ENCODE measurements around the gene EIF3C.
"Not testable (repeated sequence)": the region's sequence is repeated elsewhere in the genome, so short reads cannot be mapped to it uniquely, and the experiment has no call there.

The EIF3C gene

GRCh38 chr16:28701384-28701783, 9.9 kb upstream of the EIF3C start:
- H3K27ac ChIP-seq (ENCODE audit: low read length); H3K27me3 ChIP-seq (ENCODE audit: low read depth, low read length); H3K9me3 ChIP-seq (ENCODE audit: control insufficient read depth in 1 of 2, low read length in 2 of 2): not testable (repeated sequence)

GRCh38 chr16:28704246-28704645, 7.0 kb upstream of the EIF3C start:
- H3K27ac ChIP-seq (ENCODE audit: low read length); H3K4me1 ChIP-seq (ENCODE audit: control insufficient read depth in 1 of 2, insufficient read depth in 2 of 2, low read length in 2 of 2); H3K27me3 ChIP-seq (ENCODE audit: low read depth, low read length); H3K36me3 ChIP-seq (ENCODE audit: control insufficient read depth in 1 of 2, insufficient read depth in 2 of 2, low read length in 2 of 2); H3K9me3 ChIP-seq (ENCODE audit: control insufficient read depth in 1 of 2, low read length in 2 of 2); H3K4me3 ChIP-seq (ENCODE audit: low read depth in 1 of 2, low read length in 2 of 2): not testable (repeated sequence)

More at GRCh38 chr16:28701384-28701783, 9.9 kb upstream of the EIF3C start:
- H3K4me1 ChIP-seq (ENCODE audit: control insufficient read depth in 1 of 2, insufficient read depth in 2 of 2, low read length in 2 of 2); H3K36me3 ChIP-seq (ENCODE audit: control insufficient read depth in 1 of 2, insufficient read depth in 2 of 2, low read length in 2 of 2); H3K4me3 ChIP-seq (ENCODE audit: low read depth in 1 of 2, low read length in 2 of 2): not testable (repeated sequence)

GRCh38 chr16:28722852-28723650, 11.8 kb downstream of the EIF3C start:
- not testable (repeated sequence) for H3K4me3 ChIP-seq (ENCODE audit: low read depth in 1 of 2, low read length in 2 of 2); H3K4me1 ChIP-seq (ENCODE audit: control insufficient read depth in 1 of 2, insufficient read depth in 2 of 2, low read length in 2 of 2); H3K27me3 ChIP-seq (ENCODE audit: low read depth, low read length); H3K36me3 ChIP-seq (ENCODE audit: control insufficient read depth in 1 of 2, insufficient read depth in 2 of 2, low read length in 2 of 2); H3K27ac ChIP-seq (ENCODE audit: low read length); H3K9me3 ChIP-seq (ENCODE audit: control insufficient read depth in 1 of 2, low read length in 2 of 2)

- H3K9me3 ChIP-seq (ENCODE audit: control insufficient read depth in 1 of 2, low read length in 2 of 2); H3K4me3 ChIP-seq (ENCODE audit: low read depth in 1 of 2, low read length in 2 of 2); H3K4me1 ChIP-seq (ENCODE audit: control insufficient read depth in 1 of 2, insufficient read depth in 2 of 2, low read length in 2 of 2); H3K27ac ChIP-seq (ENCODE audit: low read length); H3K36me3 ChIP-seq (ENCODE audit: control insufficient read depth in 1 of 2, insufficient read depth in 2 of 2, low read length in 2 of 2); H3K27me3 ChIP-seq (ENCODE audit: low read depth, low read length): not testable (repeated sequence)
Observed at GRCh38 chr16:28731253-28731652, 20.0 kb downstream of the EIF3C start.

- H3K27ac ChIP-seq (ENCODE audit: low read length); H3K4me3 ChIP-seq (ENCODE audit: low read depth in 1 of 2, low read length in 2 of 2); H3K9me3 ChIP-seq (ENCODE audit: control insufficient read depth in 1 of 2, low read length in 2 of 2); H3K27me3 ChIP-seq (ENCODE audit: low read depth, low read length); H3K36me3 ChIP-seq (ENCODE audit: control insufficient read depth in 1 of 2, insufficient read depth in 2 of 2, low read length in 2 of 2); H3K4me1 ChIP-seq (ENCODE audit: control insufficient read depth in 1 of 2, insufficient read depth in 2 of 2, low read length in 2 of 2): not testable (repeated sequence)
Observed at GRCh38 chr16:28732455-28733124, 21.3 kb downstream of the EIF3C start.

GRCh38 chr16:28739787-28740186, 28.5 kb downstream of the EIF3C start:
- not testable (repeated sequence) for H3K27ac ChIP-seq (ENCODE audit: low read length); H3K4me3 ChIP-seq (ENCODE audit: low read depth in 1 of 2, low read length in 2 of 2); H3K4me1 ChIP-seq (ENCODE audit: control insufficient read depth in 1 of 2, insufficient read depth in 2 of 2, low read length in 2 of 2); H3K27me3 ChIP-seq (ENCODE audit: low read depth, low read length); H3K36me3 ChIP-seq (ENCODE audit: control insufficient read depth in 1 of 2, insufficient read depth in 2 of 2, low read length in 2 of 2); H3K9me3 ChIP-seq (ENCODE audit: control insufficient read depth in 1 of 2, low read length in 2 of 2)

GRCh38 chr16:28740631-28741030, 29.4 kb downstream of the EIF3C start:
- not testable (repeated sequence) for H3K9me3 ChIP-seq (ENCODE audit: control insufficient read depth in 1 of 2, low read length in 2 of 2); H3K27ac ChIP-seq (ENCODE audit: low read length)

GRCh38 chr16:28741295-28741694, 30.0 kb downstream of the EIF3C start:
- not testable (repeated sequence) for H3K9me3 ChIP-seq (ENCODE audit: control insufficient read depth in 1 of 2, low read length in 2 of 2); H3K27ac ChIP-seq (ENCODE audit: low read length)

More at GRCh38 chr16:28740631-28741030, 29.4 kb downstream of the EIF3C start:
- H3K36me3 ChIP-seq (ENCODE audit: control insufficient read depth in 1 of 2, insufficient read depth in 2 of 2, low read length in 2 of 2); H3K4me3 ChIP-seq (ENCODE audit: low read depth in 1 of 2, low read length in 2 of 2); H3K27me3 ChIP-seq (ENCODE audit: low read depth, low read length); H3K4me1 ChIP-seq (ENCODE audit: control insufficient read depth in 1 of 2, insufficient read depth in 2 of 2, low read length in 2 of 2): not testable (repeated sequence)

GRCh38 chr16:28746618-28747350, 35.5 kb downstream of the EIF3C start:
- not testable (repeated sequence) for H3K4me3 ChIP-seq (ENCODE audit: low read depth in 1 of 2, low read length in 2 of 2); H3K36me3 ChIP-seq (ENCODE audit: control insufficient read depth in 1 of 2, insufficient read depth in 2 of 2, low read length in 2 of 2); H3K4me1 ChIP-seq (ENCODE audit: control insufficient read depth in 1 of 2, insufficient read depth in 2 of 2, low read length in 2 of 2); H3K9me3 ChIP-seq (ENCODE audit: control insufficient read depth in 1 of 2, low read length in 2 of 2); H3K27ac ChIP-seq (ENCODE audit: low read length); H3K27me3 ChIP-seq (ENCODE audit: low read depth, low read length)

More at GRCh38 chr16:28741295-28741694, 30.0 kb downstream of the EIF3C start:
- not testable (repeated sequence) for H3K4me3 ChIP-seq (ENCODE audit: low read depth in 1 of 2, low read length in 2 of 2); H3K36me3 ChIP-seq (ENCODE audit: control insufficient read depth in 1 of 2, insufficient read depth in 2 of 2, low read length in 2 of 2); H3K27me3 ChIP-seq (ENCODE audit: low read depth, low read length); H3K4me1 ChIP-seq (ENCODE audit: control insufficient read depth in 1 of 2, insufficient read depth in 2 of 2, low read length in 2 of 2)

GRCh38 chr16:28749997-28750465, 38.8 kb downstream of the EIF3C start:
- not testable (repeated sequence) for H3K4me1 ChIP-seq (ENCODE audit: control insufficient read depth in 1 of 2, insufficient read depth in 2 of 2, low read length in 2 of 2); H3K36me3 ChIP-seq (ENCODE audit: control insufficient read depth in 1 of 2, insufficient read depth in 2 of 2, low read length in 2 of 2); H3K27ac ChIP-seq (ENCODE audit: low read length); H3K9me3 ChIP-seq (ENCODE audit: control insufficient read depth in 1 of 2, low read length in 2 of 2); H3K4me3 ChIP-seq (ENCODE audit: low read depth in 1 of 2, low read length in 2 of 2); H3K27me3 ChIP-seq (ENCODE audit: low read depth, low read length)

GRCh38 chr16:28750469-28751067, 39.3 kb downstream of the EIF3C start:
- H3K4me1 ChIP-seq (ENCODE audit: control insufficient read depth in 1 of 2, insufficient read depth in 2 of 2, low read length in 2 of 2); H3K27me3 ChIP-seq (ENCODE audit: low read depth, low read length); H3K9me3 ChIP-seq (ENCODE audit: control insufficient read depth in 1 of 2, low read length in 2 of 2); H3K36me3 ChIP-seq (ENCODE audit: control insufficient read depth in 1 of 2, insufficient read depth in 2 of 2, low read length in 2 of 2); H3K27ac ChIP-seq (ENCODE audit: low read length); H3K4me3 ChIP-seq (ENCODE audit: low read depth in 1 of 2, low read length in 2 of 2): not testable (repeated sequence)
